Upper lobe of right lung (tissue), 1 donor: ENCODE measurements around the gene PMFBP1. TPM values are rescaled to one million over a fixed set of nuclear protein-coding genes. Genes with fewer than 3 reads are reported as not detected.

Experiments used
- ATAC-seq: fragments of 200-7000 bp; cut with Tn5 transposase; one replicate; pipeline ENCODE4 v1.9.1; 2020; ENCODE audit warnings: mild to moderate bottlenecking, moderate library complexity
- DNase-seq: peaks from one replicate; pipeline ENCODE4 v3.0.0-alpha.2; 2020
- H3K27ac ChIP-seq: fragments of 200-600 bp; one replicate; pipeline ENCODE4 v1.8.0; 2022
- H3K27me3 ChIP-seq: fragments of 200-600 bp; one replicate; pipeline ENCODE4 v1.8.0; 2022; ENCODE audit warnings: mild to moderate bottlenecking
- H3K36me3 ChIP-seq: fragments of 200-600 bp; one replicate; pipeline ENCODE4 v1.8.0; 2022
- H3K4me1 ChIP-seq: fragments of 200-600 bp; one replicate; pipeline ENCODE4 v1.8.0; 2022
- H3K4me3 ChIP-seq: fragments of 200-600 bp; one replicate; pipeline ENCODE4 v1.8.0; 2022; ENCODE audit warnings: mild to moderate bottlenecking
- H3K9me3 ChIP-seq: fragments of 200-600 bp; one replicate; pipeline ENCODE4 v1.8.0; 2022
- CTCF ChIP-seq: fragments of 200-600 bp; IDR thresholded peaks from one replicate; pipeline ENCODE4 v1.8.0; 2022; ENCODE audit warnings: antibody characterized with exemption
- intact Hi-C: fragments of 100-400 bp; cut with DNase I; formaldehyde crosslinking; loops from one replicate; pipeline ENCODE4 v1.11.0; 2022
- total RNA-seq: library from RNA; stranded (reverse); fragmentation: NEBNext Ultra II Directional; extraction: Animal tissue kit (Norgen Biotek cat#: 25700); gene quantifications from one replicate; pipeline ENCODE4 v1.2.1, GENCODE V29; 2021
- donor health status: DM: no; HTN: yes; CAD: no; lungs with severe emphysema.

The PMFBP1 gene
- total RNA-seq, 1 donor from 2014 or later = 0.23 TPM

- H3K9me3 ChIP-seq = no peaks in the 10 kb centered on the region
- H3K36me3 ChIP-seq = no peaks in the 10 kb centered on the region
- ATAC-seq = peak; percentile 85
- no peak overlapping the region for H3K27ac ChIP-seq
- no peak overlapping the region for H3K4me3 ChIP-seq
- intact Hi-C loops = no loop called here
- DNase-seq = peak; percentile 66
- no peak for TF ChIP-seq CTCF
- no peaks in the 10 kb centered on the region for H3K4me1 ChIP-seq
- H3K27me3 ChIP-seq = no peaks in the 10 kb centered on the region
Measured at GRCh38 chr16:72131036-72131435, 40.9 kb downstream of the PMFBP1 start.

GRCh38 chr16:72129976-72130656 lies 41.8 kb downstream of the PMFBP1 start:
- Histone ChIP-seq H3K9me3 (no peaks in the 10 kb centered on the region), H3K27me3 (no peaks in the 10 kb centered on the region), H3K27ac (no peak overlapping the region), H3K36me3 (no peaks in the 10 kb centered on the region), H3K4me3 (no peak overlapping the region), H3K4me1 (no peaks in the 10 kb centered on the region)
- intact Hi-C loops = no loop called here
- peak; percentile 44 for ATAC-seq
- TF ChIP-seq CTCF = no peak
- peak; percentile 66 for DNase-seq

DNA sequence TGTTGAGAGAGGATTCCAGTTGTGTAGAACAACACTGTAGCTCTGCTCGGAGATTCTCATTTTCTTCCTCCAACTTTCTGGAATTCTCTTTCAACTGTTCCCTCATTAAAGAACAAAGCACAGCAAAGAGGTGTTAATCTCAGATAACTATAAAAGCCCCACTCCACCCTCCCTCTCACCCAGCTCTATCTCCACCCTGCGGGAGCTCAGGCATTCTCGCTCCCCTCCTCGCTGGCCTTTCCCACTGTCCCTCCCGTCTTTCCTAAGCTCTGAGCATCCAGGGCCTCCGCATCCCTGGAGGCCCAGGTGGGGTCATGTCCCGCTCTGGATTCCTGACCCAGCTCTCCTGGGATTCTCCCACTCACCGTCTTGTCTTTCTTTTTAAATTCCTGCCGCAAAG lies 43.3 kb downstream of the PMFBP1 start:
- ATAC-seq = no peak
- no peak for TF ChIP-seq CTCF
- Histone ChIP-seq H3K4me1 (no peaks in the 10 kb centered on the region), H3K27ac (no peak overlapping the region), H3K36me3 (no peaks in the 10 kb centered on the region), H3K4me3 (no peak overlapping the region), H3K27me3 (no peaks in the 10 kb centered on the region), H3K9me3 (no peaks in the 10 kb centered on the region)
- peak; percentile 23 for DNase-seq
- intact Hi-C loops = no loop called here

- Histone ChIP-seq H3K27me3 (no peaks in the 10 kb centered on the region), H3K9me3 (no peaks in the 10 kb centered on the region), H3K4me1 (no peaks in the 10 kb centered on the region), H3K4me3 (no peak overlapping the region), H3K36me3 (no peaks in the 10 kb centered on the region), H3K27ac (no peak overlapping the region)
- TF ChIP-seq CTCF = no peak
- intact Hi-C loops = no loop called here
- peak; percentile 25 for ATAC-seq
- DNase-seq = no peak
Measured at GRCh38 chr16:72126429-72126765, 45.6 kb downstream of the PMFBP1 start.

DNA sequence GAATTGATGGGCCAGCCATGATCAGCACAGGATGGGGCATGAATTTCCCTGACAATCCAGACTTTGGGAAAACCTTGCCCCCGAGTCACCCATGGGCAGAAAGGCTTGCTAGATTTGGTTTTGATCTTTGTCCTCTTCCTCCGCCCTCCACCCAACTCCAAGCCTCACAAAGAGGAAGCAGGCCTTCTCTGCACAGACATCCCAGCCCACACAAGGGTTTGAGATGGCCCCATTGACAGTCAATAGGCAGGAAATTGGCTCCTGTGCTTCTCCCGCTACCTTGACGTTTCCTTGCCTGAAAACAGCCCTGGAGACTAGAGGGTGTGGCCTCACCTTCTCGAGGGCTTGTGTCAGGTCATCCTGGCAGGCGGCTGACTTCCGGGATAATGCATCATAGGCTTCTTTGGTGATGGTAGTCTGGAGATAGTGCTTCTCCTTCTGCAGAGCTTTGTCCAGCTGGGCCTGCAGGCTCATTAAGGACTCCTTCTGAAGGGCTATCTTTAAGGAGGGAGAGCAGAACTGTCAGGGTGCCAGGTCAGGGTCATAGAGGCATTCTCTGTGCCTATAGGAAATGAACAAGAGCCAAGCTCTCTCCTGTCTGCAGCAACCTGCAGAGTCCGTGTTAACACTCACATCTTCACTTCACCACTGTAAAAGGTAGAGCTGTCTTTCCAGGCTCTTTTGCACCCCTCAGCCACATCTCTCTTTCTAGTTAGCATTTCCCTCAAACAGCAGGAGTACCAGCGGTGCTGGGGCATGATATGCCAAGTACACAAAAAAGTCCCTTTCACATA lies 46.1 kb downstream of the PMFBP1 start:
- H3K27me3 ChIP-seq = no peaks in the 10 kb centered on the region
- no peaks in the 10 kb centered on the region for H3K9me3 ChIP-seq
- DNase-seq (peak; percentile 56), ATAC-seq (peak; percentile 45)
- no peaks in the 10 kb centered on the region for H3K4me1 ChIP-seq
- no peak overlapping the region for H3K4me3 ChIP-seq
- H3K36me3 ChIP-seq = no peaks in the 10 kb centered on the region
- no peak for TF ChIP-seq CTCF
- intact Hi-C loops = no loop called here
- H3K27ac ChIP-seq = no peak overlapping the region
